Measurements from ENCODE around the gene LRTM2. TPM values are rescaled to one million over a fixed set of nuclear protein-coding genes. Genes with fewer than 3 reads are reported as not detected.

LRTM2 gene
- total RNA-seq, 1 donor from 2014 or later: not detected

DNA sequence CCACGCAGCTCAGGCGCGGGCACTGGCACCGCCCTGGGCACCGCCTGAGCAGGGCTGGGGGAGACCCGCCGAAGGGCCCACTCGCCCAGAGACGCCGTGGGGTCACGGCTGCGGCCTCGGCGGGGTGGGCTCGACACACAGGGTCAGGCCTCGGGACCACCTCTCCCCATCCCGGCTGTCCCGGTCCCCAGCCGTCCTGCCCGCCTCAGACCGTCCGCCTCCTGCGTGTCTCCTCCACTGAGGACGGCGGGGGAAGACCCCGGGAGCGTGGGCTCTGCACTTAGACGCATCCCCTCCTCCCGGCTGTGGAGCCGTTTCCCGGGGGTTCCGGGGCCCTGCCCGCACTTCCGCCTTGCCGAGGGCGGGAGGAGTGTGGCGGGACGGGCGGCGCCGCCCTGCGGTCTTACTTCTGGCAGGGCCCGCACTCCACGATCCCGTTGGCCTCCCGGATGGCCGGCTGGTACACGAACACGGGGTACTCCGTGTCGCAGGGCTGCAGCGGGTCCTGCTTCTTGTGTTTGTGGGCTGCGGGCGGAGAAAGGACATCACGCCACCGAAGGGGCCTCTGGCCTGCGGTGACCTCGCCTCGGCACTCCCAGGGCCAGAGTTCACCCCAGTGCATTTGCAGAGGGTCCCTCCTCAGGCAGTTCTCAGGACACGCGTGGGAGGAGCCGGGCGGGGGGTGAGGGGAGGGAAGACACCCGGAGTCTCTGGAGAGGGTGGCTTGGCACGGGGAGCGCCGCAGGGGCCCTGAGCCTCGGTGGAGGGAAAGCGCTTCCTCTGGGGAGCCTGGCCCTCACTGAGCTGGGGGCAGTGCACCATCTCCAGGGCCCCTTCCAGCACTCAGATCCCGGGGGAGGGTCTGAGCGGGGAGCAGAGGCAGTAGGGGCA lies 23.1 kb upstream of the LRTM2 start:
- H3K27ac ChIP-seq (ENCODE audit: low read depth, low read length): peak overlapping the region; percentile 73
- H3K4me3 ChIP-seq (ENCODE audit: low read length in 3 of 3): peak overlapping the region; percentile 78 to 87 (median 81)
- no peaks in the 10 kb centered on the region for H3K27me3 ChIP-seq (ENCODE audit: control insufficient read depth in 3 of 3, insufficient read depth in 3 of 3, low read length in 3 of 3)
- peaks cover 22 to 31% (median 26%) of the 10 kb centered on the region in 3 donors for H3K4me1 ChIP-seq (ENCODE audit: control insufficient read depth in 3 of 3, insufficient read depth in 3 of 3, low read length in 3 of 3)
- no peaks in the 10 kb centered on the region for H3K9me3 ChIP-seq (ENCODE audit: control insufficient read depth in 3 of 3, low read length in 3 of 3)
- H3K9ac ChIP-seq (ENCODE audit: low read depth in 1 of 3, low read length in 3 of 3): peak overlapping the region; percentile 63 to 84 (median 65)
- H3K36me3 ChIP-seq (ENCODE audit: control insufficient read depth in 3 of 3, insufficient read depth in 3 of 3, low read length in 3 of 3): no peaks in the 10 kb centered on the region

DNA sequence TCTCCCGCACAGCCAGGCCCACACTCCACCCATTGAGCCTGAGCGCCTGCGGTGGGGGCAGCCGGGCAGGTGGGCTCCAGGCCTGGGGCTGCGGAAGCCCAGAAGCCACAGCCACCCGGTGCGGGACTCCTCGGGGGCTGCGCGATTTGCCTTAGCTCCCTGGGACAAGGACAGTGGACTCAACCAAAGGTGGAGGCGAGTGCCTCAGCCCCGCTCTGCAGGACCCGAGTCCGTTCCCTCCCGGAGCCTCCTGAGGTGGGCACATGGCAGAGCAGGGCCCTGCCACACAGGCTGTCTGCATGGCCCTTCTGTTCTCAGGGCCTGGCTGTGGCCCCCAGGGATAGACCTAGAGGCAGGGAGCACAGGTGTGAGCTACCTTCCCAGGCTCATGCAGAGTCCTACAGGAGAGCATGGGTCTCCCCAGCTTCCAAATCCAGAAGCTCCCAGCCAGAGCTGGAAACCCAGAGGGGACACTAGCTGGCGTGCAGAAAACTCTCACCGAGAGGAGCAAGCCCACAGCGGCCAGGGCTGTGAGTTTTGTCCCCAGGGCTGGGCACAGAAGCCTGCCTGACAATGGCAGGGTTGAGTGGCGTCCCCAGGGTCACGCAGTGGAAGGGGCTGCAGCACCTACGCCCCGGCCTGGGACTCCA lies 22.2 kb upstream of the LRTM2 start:
- Histone ChIP-seq H3K9me3 (ENCODE audit: control insufficient read depth in 3 of 3, low read length in 3 of 3) (no peaks in the 10 kb centered on the region), H3K36me3 (ENCODE audit: control insufficient read depth in 3 of 3, insufficient read depth in 3 of 3, low read length in 3 of 3) (no peaks in the 10 kb centered on the region), H3K27me3 (ENCODE audit: control insufficient read depth in 3 of 3, insufficient read depth in 3 of 3, low read length in 3 of 3) (no peaks in the 10 kb centered on the region), H3K4me3 (ENCODE audit: low read length in 3 of 3) (no peak overlapping the region), H3K4me1 (ENCODE audit: control insufficient read depth in 3 of 3, insufficient read depth in 3 of 3, low read length in 3 of 3) (peaks cover 22 to 28% (median 26%) of the 10 kb centered on the region in 3 donors), H3K9ac (ENCODE audit: low read depth in 1 of 3, low read length in 3 of 3) (no peak overlapping the region), H3K27ac (ENCODE audit: low read depth, low read length) (no peak overlapping the region)

DNA sequence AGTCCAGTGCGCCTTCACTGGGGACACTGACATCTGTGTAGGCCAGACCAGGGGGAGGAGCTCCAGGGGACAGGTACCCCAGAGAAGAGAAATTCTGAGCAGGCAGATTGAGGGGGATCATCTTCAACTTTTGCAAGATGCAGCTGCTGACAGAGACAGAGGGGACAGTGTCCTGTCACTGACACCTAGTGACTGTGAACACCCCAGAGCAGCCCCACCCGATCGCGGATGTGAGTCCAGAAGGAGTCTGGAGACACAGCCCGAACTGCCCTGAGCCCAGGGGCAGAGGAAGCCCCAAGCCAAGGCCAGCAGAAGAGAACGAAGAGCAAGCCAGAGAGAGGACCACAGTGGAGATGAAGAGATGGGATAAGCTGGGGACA lies 21.7 kb upstream of the LRTM2 start:
- Histone ChIP-seq H3K27me3 (ENCODE audit: control insufficient read depth in 3 of 3, insufficient read depth in 3 of 3, low read length in 3 of 3) (no peaks in the 10 kb centered on the region), H3K9ac (ENCODE audit: low read depth in 1 of 3, low read length in 3 of 3) (no peak overlapping the region), H3K36me3 (ENCODE audit: control insufficient read depth in 3 of 3, insufficient read depth in 3 of 3, low read length in 3 of 3) (no peaks in the 10 kb centered on the region), H3K4me3 (ENCODE audit: low read length in 3 of 3) (no peak overlapping the region), H3K4me1 (ENCODE audit: control insufficient read depth in 3 of 3, insufficient read depth in 3 of 3, low read length in 3 of 3) (peaks cover 22 to 26% (median 24%) of the 10 kb centered on the region in 3 donors), H3K27ac (ENCODE audit: low read depth, low read length) (no peak overlapping the region), H3K9me3 (ENCODE audit: control insufficient read depth in 3 of 3, low read length in 3 of 3) (no peaks in the 10 kb centered on the region)

DNA sequence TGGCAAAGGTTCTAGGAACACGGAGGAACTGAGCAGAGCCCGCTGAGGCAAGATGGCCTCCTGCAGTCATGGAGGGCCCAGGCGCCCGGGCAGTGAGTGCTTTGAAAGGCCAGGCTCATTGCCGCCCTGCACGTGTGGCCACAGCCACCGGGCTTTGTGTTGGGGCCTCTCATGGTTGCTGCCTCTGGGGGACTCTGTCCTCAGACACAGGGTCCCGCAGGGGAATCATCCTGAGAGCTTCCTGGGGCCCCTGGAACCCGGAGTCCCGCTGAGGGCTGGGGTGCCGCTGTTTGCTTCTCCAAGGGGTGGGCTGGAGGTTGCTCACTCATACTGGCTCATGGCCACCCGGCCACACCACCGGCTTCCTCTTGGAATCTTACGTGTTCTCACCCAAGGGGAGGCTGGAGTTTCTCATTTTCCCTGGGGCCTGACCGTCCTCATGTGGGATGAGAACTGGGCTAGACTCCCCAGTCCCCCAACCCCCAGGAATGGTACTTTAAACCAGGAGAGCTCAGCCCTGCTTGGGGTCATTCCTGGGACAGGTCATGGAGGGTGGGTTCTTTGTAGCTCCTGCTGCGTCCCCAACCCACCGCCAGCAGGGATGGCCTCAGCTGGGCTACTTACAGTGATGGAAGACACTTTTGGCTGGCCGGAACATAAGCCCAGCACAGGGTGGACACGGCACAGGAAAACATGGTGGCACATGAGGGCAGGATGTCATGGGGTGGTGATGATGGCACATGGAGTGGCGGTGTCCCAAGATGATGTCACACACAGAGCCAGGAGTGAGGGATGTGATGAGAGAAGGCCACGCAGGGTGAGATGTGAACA lies 21.1 kb upstream of the LRTM2 start:
- no peak overlapping the region for H3K27ac ChIP-seq (ENCODE audit: low read depth, low read length)
- no peaks in the 10 kb centered on the region for H3K9me3 ChIP-seq (ENCODE audit: control insufficient read depth in 3 of 3, low read length in 3 of 3)

DNA sequence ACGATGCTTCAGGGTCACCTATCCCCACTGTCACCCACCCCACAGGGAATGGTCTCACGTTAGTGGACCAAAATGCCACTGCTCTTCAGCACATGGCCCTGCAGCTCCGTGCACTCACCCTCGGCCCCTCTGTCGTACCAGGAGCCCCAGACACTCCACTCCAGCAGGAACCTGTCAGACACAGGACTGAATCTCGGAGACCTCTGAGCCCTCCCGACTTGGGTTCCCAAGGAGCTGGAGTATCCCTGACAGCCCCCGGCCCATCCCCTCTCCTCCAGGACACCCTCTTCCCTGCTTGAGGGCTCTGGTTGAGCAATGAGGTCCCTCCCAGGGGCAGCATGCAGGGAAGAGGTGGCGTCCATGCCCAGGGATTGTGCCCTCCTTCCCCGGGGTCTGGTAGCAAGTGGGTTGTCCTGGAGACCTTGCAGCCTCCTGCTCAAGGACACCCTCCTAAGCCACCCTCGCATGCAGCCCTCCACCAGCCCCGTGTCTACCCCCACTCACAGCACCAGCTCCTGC lies 20.4 kb upstream of the LRTM2 start:
- Histone ChIP-seq H3K9ac (ENCODE audit: low read depth in 1 of 3, low read length in 3 of 3) (no peak overlapping the region), H3K4me3 (ENCODE audit: low read length in 3 of 3) (no peak overlapping the region), H3K4me1 (ENCODE audit: control insufficient read depth in 3 of 3, insufficient read depth in 3 of 3, low read length in 3 of 3) (peaks cover 20 to 34% (median 29%) of the 10 kb centered on the region in 3 donors), H3K9me3 (ENCODE audit: control insufficient read depth in 3 of 3, low read length in 3 of 3) (no peaks in the 10 kb centered on the region), H3K27ac (ENCODE audit: low read depth, low read length) (no peak overlapping the region), H3K27me3 (ENCODE audit: control insufficient read depth in 3 of 3, insufficient read depth in 3 of 3, low read length in 3 of 3) (no peaks in the 10 kb centered on the region), H3K36me3 (ENCODE audit: control insufficient read depth in 3 of 3, insufficient read depth in 3 of 3, low read length in 3 of 3) (no peaks in the 10 kb centered on the region)

More for the DNA sequence above, 21.1 kb upstream of the LRTM2 start:
- peaks cover 21 to 31% (median 29%) of the 10 kb centered on the region in 3 donors for H3K4me1 ChIP-seq (ENCODE audit: control insufficient read depth in 3 of 3, insufficient read depth in 3 of 3, low read length in 3 of 3)
- no peak overlapping the region for H3K4me3 ChIP-seq (ENCODE audit: low read length in 3 of 3)
- H3K36me3 ChIP-seq (ENCODE audit: control insufficient read depth in 3 of 3, insufficient read depth in 3 of 3, low read length in 3 of 3): no peaks in the 10 kb centered on the region
- no peak overlapping the region for H3K9ac ChIP-seq (ENCODE audit: low read depth in 1 of 3, low read length in 3 of 3)
- H3K27me3 ChIP-seq (ENCODE audit: control insufficient read depth in 3 of 3, insufficient read depth in 3 of 3, low read length in 3 of 3): no peaks in the 10 kb centered on the region

DNA sequence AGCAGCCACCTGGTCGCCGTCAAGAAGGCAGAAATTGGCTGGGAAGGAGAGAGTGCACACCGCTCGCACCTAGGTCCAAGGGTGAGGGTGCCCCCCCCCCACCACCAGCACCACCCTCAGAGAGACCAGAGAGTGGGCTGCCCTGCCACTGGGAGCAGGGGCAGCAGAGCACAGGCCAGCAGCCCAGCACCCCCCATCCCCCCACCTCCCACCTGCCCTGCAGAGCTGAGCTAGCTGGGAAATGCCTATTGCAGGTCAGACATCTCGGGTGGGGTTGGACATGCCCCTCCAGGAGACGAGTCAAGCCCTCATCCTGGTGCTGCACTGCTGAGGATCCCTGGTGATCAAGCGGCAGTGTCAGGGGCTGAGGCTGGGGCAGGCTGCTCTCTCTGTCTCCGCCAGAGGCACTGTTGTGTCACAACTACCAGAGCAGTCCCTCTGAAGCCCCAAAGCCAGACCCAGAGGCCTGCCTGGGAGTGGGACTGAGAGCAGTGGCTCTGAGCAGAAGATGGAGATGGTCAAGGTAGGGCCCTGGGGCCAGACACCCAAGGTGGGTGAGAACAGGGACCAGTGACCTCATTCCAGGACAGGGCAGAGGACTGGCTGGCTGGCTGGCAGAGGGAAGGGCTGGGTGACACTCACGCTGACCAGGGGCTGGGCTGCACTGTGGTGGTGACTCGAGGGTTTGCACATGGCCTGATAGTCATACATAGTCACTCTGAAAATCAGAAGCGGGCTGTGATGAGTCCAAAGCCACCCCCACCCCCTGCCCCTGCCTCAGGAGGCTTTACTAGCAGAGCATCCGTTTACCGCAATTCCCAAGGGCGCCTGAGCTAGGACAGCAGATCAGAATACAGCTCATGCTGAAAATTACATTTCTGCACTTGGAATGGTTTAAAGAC lies 19.7 kb upstream of the LRTM2 start:
- no peaks in the 10 kb centered on the region for H3K9me3 ChIP-seq (ENCODE audit: control insufficient read depth in 3 of 3, low read length in 3 of 3)
- H3K4me3 ChIP-seq (ENCODE audit: low read length in 3 of 3): no peak overlapping the region
- peaks cover 19 to 34% (median 29%) of the 10 kb centered on the region in 3 donors for H3K4me1 ChIP-seq (ENCODE audit: control insufficient read depth in 3 of 3, insufficient read depth in 3 of 3, low read length in 3 of 3)
- H3K27me3 ChIP-seq (ENCODE audit: control insufficient read depth in 3 of 3, insufficient read depth in 3 of 3, low read length in 3 of 3): no peaks in the 10 kb centered on the region
- H3K27ac ChIP-seq (ENCODE audit: low read depth, low read length): no peak overlapping the region
- no peak overlapping the region for H3K9ac ChIP-seq (ENCODE audit: low read depth in 1 of 3, low read length in 3 of 3)
- no peaks in the 10 kb centered on the region for H3K36me3 ChIP-seq (ENCODE audit: control insufficient read depth in 3 of 3, insufficient read depth in 3 of 3, low read length in 3 of 3)

DNA sequence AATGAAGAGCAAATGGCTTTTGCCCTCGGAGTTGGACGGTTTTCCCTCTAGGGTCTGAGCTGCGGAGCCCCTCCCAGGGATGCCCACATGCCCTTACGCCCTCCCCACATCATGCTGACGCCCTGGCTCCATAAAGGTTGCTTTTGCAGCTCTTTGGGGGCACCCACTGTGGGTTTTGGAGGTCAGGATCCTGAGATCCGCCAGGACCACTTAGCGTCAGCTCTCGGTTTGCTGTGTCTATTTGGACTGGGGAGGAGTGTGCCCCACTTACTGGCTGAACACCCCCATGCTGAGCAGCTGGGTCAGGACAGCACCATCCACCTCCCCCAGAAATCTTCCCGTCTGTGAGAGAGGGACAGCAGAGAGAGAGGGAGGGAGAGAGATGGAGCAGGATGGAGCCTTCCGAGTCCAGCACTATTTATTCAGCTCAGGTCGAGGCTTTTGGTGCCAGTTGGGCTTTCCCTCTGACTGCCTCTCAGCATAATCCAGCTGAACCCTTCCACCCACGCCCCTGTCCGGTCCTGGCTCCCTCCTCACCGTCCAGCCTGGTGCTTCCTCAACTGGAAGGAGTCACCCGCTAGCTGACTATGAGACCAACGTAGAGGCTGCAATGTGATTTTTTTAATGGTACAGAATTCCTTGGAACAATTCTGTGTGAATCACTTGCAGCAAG lies 18.9 kb upstream of the LRTM2 start:
- no peaks in the 10 kb centered on the region for H3K9me3 ChIP-seq (ENCODE audit: control insufficient read depth in 3 of 3, low read length in 3 of 3)
- peaks cover 16 to 34% (median 30%) of the 10 kb centered on the region in 3 donors for H3K4me1 ChIP-seq (ENCODE audit: control insufficient read depth in 3 of 3, insufficient read depth in 3 of 3, low read length in 3 of 3)

DNA sequence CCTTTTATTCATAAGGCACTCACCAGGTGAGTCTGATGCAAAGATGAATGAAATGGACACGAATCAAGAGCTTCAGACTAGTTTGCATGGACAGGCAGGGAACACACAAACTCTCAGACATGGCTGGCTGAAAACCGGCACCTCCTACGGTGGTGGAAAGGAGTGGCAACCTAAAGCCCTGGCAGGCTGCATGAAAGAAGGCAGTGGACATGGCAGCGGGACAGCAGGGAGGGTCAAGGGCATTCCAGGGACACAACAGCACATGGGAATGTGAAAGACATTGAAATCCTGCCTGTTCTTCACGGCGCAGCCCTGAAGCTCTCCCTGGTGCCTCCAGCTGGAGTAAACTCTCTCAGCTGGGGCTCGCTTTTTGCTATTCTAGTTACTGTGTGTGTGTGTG lies 16.6 kb upstream of the LRTM2 start:
- Histone ChIP-seq H3K27ac (ENCODE audit: low read depth, low read length) (no peak overlapping the region), H3K4me3 (ENCODE audit: low read length in 3 of 3) (no peak overlapping the region), H3K9me3 (ENCODE audit: control insufficient read depth in 3 of 3, low read length in 3 of 3) (no peaks in the 10 kb centered on the region), H3K36me3 (ENCODE audit: control insufficient read depth in 3 of 3, insufficient read depth in 3 of 3, low read length in 3 of 3) (no peaks in the 10 kb centered on the region), H3K27me3 (ENCODE audit: control insufficient read depth in 3 of 3, insufficient read depth in 3 of 3, low read length in 3 of 3) (no peaks in the 10 kb centered on the region), H3K4me1 (ENCODE audit: control insufficient read depth in 3 of 3, insufficient read depth in 3 of 3, low read length in 3 of 3) (peaks cover 17 to 32% (median 31%) of the 10 kb centered on the region in 3 donors), H3K9ac (ENCODE audit: low read depth in 1 of 3, low read length in 3 of 3) (no peak overlapping the region)

More for the DNA sequence above, 18.9 kb upstream of the LRTM2 start:
- Histone ChIP-seq H3K9ac (ENCODE audit: low read depth in 1 of 3, low read length in 3 of 3) (no peak overlapping the region), H3K27me3 (ENCODE audit: control insufficient read depth in 3 of 3, insufficient read depth in 3 of 3, low read length in 3 of 3) (no peaks in the 10 kb centered on the region), H3K4me3 (ENCODE audit: low read length in 3 of 3) (no peak overlapping the region), H3K36me3 (ENCODE audit: control insufficient read depth in 3 of 3, insufficient read depth in 3 of 3, low read length in 3 of 3) (no peaks in the 10 kb centered on the region), H3K27ac (ENCODE audit: low read depth, low read length) (no peak overlapping the region)

Measured in skeletal muscle tissue (tissue), 4 donors.